HG03342 (cell line): ENCODE data around the gene CD300H.
"Not testable (repeated sequence)": the region's sequence is repeated elsewhere in the genome, so short reads cannot be mapped to it uniquely, and the experiment has no call there.

Source experiments
- ATAC-seq: cut with Tn5 transposase; IDR thresholded peaks from one replicate; pipeline ENCODE4 v1.9.1; 2021; ENCODE audit warnings: mild to moderate bottlenecking, moderate library complexity; ENCODE audit not compliant: unreplicated experiment

The CD300H gene

DNA sequence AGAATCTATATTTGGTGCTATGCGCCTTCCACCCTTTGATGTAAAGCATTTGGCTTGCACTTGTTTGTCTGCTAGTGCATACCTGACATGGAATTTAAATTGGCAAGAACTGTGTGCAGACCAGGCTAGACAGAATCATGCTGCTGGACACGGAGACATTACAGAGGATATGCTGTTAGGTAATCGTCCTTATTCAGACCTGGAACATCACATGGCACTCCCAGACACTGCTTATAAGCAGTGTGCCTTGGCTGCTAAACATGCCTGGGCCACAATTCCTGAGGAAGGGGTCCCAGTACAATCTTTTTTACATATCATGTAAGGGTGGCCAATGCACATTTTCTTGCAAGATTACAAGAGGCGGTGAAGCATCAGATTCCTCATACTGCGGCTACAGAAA is 18.4 kb upstream of the CD300H start:
- no peak for ATAC-seq

DNA sequence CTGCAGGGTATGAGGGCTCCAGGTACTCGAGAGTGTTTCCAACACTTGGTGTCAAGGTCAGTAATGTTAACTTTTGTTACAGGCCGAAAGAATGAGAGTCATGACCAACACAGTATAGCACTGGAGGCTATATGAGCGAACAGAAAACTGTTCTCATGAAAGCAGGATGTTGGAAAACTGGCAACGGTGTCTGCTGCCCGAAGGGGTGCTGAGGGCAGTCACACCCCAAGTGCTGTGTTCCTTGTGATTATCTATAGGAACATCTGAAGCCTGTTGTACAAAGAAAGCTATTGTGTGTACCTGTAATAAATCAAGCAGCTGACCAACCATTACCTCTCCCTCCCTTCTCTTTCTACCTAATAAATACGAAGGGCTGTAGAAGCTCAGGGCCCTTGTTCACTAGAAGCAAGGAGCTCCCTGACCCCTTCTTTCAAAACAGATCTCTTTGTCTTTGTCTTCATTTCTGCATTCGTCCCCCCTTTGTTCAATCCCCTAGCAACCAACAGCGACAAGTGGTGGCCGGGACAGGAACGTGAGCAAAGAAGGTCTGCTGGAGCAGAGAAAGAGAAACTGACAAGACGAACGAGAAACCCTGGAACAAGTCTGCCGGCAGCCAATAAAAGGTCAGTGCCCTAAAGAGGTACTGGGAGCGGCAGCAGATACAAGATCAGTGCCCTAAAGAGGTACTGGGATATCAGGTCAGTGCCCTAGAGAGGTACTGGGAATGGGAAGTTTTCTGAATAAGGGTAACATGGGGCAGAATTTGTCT is 17.2 kb upstream of the CD300H start:
- ATAC-seq, result no peak

DNA sequence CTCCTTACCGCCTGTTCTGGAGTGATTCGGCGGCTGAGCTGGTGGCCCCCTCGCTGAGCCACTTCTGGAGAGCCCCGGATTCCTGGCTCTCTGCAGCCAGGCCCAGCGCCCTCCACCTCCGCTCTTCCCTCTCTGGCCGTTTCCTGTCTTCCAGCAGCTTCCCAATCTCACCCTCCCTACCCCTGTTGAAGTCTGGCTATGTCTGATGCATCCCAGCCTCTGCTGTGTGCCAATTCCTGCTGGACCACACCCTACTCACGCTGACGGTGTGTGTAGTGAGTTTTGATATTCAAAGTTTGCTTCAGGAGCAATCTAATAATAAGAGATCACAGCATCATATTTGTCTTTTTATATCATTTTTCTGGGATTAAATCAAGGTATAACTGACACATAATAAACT is 15.3 kb upstream of the CD300H start:
- ATAC-seq, result no peak

DNA sequence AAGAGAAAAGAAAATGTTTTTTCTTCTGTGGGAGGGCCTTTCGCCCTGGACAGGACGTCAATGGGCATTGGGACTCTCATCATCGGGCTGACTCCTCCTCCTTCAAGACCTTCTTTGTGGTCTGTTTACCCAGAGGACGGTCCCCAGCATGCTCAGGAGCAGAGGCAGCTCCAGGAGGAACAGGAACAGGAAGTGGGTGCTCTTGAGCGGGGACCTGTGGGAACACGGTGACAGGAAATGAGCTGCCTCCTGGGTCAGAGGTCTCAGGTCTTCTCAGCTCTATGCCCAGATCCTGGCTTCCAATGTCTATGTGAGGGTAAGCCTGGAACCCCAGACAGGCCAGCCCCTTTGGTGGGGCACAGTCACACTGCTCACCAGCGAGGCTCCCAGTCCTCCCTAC is 12.6 kb upstream of the CD300H start:
- ATAC-seq, result no peak

DNA sequence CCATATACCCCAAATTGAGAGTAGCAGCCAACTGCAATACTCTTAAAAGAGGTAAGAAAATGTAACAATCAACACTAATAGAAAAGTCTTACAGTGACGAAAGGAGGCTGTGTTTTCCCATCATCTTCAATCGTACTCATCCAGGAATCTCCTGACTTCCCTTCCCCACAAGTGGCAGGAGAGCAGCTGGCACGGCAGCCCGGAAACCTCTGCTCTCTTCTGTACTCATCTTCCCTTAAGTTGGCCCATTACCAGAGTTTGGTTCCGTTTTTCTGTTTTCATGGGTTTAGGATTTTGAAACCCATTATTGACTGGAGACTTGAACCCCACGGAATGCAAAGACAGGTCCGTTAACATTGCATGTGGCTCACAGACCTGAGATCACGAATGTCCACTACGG is 11.7 kb upstream of the CD300H start:
- no peak for ATAC-seq

DNA sequence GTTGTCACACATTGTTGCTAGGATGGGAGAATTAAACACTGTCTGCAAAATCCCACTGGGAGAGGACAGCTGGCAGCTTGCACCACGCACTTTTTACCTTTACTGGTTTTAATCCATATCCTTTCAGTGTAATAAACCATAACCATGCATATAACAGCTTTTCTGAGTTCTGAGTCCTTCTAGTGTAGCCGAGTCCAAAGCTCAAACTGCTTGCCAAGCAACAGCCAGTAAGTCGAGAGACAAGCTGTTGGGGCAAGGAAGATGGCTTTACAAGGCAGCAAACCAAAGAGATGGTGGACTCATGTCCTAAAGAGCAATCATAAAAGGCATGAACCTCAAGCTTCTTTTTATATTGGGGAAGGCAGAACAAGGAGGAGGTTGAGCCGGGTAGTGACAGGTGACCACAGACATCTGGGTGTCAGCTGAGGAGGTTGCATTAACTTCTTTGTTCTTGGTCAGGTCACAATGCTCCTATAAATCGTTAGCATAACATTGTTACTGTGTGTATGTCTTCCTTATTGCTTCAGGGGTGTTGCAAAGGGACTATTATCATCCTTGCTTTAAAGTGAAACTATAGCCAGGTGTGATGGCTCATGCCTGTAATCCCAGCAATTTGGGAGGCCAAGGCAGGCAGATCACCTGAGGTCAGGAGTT is 7.3 kb upstream of the CD300H start:
- no peak for ATAC-seq

DNA sequence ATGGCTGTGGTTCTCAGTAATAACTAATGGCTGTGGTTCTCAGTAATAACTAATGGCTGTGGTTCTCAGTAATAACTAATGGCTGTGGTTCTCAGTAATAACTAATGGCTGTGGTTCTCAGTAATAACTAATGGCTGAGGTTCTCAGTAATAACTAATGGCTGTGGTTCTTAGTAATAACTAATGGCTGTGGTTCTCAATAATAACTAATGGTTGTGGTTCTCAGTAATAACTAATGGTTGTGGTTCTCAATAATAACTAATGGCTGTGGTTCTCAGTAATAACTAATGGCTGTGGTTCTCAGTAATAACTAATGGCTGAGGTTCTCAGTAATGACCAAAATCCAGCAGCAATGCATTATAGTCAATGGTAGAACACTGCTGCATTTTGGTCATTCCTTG is 6.3 kb upstream of the CD300H start:
- not testable (repeated sequence) for ATAC-seq

DNA sequence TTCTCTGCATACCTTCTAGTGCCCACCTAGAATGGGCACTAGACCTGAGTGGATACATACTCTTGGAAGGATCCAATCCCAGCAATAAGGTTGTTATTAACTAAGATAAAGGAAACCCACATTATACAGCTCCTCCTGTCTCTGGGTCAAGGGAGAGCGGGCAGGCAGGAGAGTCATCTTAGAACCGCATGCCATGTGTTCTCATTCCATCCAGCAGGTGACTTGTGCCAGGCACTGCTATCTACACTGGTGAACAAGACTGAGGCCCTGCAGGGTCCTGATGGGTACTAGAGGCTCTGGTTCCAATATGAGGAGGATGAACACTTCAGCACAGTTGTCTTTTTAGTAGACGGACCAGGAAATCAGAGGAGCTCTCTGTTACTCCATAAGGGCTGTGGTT is 5.9 kb upstream of the CD300H start:
- ATAC-seq, result no peak

DNA sequence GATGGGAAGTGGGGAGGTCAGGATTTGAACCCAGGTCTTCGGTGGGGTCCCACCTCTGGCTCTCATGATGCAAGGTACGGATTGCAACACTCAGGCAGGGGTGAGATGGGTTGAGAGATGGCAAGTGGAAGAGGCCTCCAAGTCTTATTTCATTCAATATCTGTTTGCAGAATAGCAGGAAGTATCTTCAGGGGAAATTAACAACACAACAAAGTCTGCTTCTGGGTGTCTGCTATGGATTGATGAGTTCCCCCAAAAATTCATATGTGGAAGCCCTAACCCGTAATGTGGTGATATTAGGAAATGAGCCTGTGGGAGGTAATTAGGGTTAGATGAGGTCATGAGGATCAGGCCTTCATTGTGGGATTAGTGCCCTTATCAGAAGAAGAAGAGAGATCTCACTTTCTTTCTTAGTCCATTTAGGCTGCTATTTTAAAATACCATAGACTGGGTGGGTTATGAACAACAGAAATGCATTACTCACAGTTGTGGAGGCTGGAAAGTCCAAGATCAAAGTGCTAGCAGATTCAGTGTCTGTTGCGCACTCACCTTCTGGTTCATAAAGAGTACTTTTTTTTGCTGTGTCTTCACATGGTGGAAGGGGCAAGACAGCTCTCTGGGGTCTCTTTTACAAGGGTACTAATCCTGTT is 4.4 kb upstream of the CD300H start:
- ATAC-seq, result no peak

DNA sequence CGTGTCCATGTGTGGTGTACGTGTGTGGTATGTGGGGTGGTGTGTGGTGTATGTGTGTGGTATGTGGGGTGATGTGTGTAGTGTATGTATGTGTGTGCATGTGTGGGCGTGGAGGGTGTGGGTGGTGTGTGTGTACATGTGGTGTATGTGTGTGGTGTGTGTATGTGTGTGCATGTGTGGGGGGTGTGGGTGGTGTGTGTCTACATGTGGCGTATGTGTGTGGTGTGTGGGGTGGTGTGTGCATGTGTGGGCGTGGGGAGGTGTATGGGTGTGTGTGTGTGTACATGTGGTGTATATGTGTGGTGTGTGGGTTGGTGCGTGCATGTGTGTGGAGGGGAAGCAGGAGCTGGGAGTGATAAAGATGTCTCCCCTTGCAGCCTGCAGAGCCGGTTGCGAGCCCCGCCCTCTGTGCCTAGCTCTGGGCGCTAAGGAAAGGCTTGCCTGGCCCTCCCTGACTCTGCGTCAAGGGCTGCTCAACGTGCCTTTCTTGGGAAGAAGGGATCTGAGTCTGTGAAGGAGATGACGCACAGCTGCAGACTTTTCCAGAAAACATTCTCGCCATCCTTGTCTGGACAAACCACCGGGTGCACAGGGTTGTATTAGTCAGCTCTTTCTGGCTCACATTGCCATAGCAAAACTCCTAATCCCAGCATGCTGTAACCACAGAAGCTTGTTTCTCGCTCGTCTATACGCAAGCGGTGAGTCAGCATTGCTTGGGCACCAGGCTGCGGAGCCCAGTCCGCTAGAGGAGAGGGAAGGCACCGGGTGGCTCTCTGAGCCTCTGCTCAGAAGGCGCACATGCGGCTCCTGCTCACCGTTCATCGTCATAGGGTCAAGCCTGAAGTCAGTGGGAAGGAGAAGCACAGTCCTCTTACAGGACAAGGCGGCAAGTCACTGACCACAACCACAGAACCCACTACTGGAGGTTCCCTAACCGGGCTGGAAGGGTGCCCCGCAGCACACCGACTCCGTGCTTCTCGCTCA is 2.0 kb upstream of the CD300H start:
- ATAC-seq, result no peak

DNA sequence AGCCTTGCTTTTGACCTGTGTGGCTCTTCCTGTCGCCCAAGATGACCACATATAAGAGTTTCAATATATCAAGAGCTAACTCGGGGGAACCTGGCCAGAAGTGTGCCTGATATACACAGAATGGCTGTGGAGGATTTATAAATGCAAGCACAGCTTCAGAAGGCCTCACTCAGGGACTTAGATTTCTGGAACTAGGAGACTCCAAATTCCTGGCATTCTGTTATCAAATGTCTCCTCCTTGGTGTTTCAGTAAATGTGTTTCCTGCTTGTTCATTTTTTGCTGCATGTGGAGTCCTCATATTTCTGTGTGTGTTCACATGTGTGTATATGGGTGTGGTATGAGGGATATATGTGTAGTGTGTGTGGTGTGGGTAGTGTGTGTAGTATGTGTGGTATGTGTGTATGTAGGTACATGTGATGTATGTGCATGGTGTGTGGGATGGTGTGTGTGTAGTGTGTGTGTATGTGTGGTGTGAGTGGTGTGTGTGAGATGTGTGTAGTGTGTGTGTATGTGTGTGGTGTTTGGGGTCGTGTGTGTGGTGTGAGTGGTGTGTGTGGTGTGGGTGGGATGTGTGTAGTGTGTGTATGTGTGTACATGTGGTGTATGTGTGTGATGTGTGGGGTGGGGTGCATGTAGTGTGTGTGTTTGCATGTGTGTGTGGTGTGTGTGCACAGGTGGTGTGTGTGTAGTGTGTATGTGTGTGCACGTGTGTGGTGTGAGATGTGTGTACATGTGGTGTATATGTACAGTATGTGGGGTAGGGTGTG is 981 bp upstream of the CD300H start:
- no peak for ATAC-seq

DNA sequence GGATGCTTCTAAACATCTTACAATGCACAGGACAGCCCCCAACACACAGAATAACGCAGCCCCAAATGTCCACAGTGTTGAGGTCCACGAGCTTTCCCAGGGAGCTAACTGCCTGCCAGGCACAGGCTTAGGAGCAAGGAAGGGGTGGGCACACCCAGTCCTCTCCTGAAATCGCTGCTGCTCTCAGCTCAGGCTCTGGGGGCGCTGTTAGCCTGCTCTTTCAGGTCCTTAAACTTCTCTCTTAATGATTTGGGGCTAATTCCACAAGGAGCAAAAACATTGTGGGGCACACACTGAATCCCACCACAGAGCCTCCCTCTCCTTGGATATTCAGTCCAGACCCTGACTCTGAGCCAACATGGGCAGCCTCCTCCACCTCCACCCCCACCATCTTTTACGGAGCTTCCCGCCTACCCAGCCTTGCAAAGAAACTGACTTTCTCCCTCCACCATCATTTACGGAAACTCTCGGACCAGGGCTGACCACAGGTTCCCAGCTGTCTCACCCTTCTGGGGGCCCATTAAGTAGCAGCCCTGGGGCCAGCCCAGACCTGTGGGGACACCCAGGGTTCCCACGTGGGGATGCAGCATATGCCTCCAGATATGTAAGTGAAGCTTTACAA is 1.1 kb downstream of the CD300H start:
- ATAC-seq, result no peak

DNA sequence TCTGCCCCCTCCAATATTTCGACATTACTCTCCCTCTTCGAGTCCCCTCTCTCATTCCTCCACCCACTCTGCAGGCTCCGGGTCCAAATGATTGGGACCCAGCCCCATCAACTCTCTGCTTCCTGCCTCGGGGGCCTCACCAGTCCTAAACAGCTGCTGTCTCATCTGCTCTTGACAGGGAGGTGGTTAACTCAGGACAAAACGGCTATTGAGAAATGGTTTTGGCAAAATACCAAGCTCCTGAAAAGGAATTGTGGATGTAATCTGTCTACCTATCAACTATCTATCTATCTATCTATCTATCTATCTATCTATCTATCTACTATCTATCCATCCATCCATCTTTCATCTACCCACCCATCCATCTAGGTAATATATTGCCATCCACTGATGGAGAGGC is 2.2 kb downstream of the CD300H start:
- ATAC-seq, result no peak

DNA sequence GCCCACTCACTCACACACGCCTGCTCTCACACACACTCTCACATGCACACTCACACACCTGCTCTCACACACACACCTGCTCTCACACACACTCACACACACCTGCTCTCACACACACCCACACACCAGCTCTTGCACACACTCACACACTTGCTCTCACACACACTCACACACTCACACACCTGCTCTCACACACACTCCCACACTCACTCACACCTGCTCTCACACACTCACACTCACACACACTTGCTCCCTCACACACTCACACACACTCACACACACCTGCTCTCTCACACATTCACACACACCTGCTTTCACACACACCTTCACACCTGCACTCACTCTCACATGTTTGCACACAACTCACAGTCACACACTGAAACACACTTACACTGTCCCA is 4.0 kb downstream of the CD300H start:
- ATAC-seq, result no peak

DNA sequence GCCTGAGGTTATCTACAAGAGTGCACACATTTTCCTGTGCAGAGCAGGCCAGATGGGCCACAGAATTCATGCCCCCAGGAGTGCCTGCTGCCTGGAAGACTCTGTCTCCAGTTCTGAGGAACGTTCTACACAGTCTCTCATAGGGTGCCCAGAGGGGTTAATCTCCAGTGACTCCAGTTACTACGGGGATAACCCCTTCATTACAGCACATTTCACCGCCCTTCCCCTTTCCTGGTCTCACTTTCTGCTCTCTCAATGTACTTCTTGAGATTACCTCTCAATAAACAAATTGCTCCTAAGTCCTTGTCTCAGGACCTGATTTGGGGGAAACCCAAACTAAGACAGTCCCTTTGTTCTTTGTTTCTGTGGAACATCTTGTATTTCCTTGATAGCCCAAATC is 5.7 kb downstream of the CD300H start:
- ATAC-seq, result no peak

DNA sequence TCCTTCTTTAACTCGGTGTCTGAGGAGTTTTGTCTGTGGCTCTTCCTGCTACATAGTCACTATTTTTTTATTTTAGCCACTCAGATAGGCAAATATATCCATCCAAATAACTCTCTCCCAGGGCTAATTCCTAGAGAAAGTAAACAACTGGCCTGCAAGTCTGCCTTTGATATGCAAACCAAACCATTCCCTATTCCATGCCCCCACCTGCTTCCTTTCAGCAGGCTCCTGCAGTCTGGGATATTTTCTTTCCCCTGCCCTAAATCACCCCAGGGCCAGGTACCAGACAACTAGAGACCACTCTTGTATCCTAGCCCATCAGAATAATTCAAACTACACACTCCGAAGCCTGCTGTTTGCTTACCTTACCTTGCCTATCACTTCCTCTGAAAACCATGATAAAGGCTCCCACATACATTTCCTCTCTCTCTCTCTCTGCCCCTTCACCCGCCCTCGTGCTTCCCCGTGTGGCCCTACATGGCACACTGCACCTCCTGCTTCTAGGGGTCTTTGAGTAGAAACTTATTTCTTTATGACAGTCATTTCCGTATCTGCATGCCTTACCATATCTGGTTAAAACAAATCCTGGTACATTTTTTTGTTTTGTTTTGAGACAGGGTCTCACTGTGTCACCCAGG is 8.3 kb downstream of the CD300H start:
- ATAC-seq, result no peak

DNA sequence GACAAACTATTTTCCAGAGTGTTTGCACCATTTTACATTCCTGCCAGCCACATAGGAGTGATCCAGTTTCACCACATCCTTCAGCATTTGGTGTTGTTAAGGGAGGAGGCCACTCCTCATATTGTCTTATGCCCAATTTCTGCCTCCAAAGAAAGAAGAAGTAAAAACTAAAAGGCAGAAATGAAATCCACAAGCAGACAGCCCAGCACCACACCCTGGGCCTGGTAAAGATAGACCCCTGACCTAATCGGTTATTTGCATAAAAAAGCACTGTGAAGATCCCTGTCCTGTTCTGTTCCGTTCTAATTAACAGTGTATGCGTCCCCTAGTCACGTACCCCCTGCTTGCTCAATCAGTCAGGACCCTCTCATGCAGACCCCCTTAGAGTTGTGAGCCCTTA is 8.9 kb downstream of the CD300H start:
- ATAC-seq, result not testable (repeated sequence)

DNA sequence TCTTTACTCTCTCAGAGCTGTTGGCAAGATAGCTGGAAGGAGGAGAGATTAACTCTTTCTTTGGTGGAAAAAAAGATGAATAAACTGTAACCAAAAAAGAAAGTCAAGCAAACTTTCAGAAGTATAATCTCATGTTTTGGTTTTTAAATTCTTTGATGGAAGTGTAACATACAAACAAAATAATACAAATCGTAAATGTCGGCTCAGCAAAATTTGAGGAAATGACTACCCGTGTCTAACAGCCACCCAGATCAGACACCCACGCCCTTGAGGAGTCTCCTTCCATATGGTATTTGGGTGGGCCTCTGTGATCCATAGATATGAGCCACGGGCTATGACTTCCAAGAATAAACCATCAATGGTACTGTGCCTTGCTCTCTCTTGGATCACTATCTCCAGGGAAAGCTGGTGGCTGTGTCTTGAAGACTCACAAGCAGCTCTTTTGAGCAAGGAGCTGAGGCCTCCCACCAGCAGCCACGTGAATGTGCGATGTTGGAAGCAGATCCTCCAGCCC is 11.8 kb downstream of the CD300H start:
- no peak for ATAC-seq

DNA sequence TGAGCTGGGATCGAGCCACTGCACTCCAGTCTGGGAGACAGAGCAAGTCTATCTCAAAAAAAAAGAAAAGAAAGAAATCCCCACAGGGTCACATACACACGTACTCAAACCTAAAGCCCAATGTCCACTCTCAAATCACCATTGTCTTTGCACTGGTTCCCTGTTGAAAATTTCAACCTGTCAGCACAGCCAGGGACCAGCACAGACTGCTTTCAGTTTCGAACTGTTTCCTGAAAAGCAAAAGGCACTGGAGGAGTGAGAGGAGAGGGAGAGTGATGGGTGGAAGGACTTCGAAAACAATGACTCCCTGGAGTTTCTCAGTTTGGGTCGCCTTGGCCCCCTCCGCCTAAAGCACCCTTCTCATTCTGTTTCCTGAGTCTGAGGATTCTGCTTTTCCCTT is 12.4 kb downstream of the CD300H start:
- ATAC-seq, result no peak
